ENCODE data around the gene BID.

The BID gene

GRCh38 chr22:17817511-17818065 is 43.3 kb upstream of the BID start:
- H3K27ac ChIP-seq, result no peak overlapping the region
- TF ChIP-seq, protein P1, sequence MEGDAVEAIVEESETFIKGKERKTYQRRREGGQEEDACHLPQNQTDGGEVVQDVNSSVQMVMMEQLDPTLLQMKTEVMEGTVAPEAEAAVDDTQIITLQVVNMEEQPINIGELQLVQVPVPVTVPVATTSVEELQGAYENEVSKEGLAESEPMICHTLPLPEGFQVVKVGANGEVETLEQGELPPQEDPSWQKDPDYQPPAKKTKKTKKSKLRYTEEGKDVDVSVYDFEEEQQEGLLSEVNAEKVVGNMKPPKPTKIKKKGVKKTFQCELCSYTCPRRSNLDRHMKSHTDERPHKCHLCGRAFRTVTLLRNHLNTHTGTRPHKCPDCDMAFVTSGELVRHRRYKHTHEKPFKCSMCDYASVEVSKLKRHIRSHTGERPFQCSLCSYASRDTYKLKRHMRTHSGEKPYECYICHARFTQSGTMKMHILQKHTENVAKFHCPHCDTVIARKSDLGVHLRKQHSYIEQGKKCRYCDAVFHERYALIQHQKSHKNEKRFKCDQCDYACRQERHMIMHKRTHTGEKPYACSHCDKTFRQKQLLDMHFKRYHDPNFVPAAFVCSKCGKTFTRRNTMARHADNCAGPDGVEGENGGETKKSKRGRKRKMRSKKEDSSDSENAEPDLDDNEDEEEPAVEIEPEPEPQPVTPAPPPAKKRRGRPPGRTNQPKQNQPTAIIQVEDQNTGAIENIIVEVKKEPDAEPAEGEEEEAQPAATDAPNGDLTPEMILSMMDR (IDR thresholded peaks at IDR 0.05), result no peak
- TF ChIP-seq ZFX (IDR thresholded peaks at IDR 0.05; ENCODE audit: borderline replicate concordance), result no peak

DNA sequence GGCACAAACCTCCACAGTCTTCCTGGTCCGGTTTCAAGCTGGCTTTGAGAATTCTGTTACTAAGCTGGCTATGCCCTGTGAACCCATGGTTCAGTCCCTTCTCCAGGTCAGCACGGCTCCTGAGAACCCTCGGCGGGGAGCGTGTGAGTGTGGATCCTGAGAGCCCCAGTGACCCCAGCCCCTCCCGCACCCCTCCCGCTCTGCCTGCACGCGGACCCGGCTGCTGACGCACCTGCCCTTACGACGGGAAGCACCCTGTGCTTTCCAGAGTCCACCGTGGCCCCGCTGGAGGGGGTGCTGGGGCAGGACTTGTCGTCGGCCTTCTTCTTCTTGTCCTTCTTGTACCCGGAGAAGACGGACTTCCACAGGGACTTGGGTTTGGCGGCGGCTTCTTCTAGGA is 42.8 kb upstream of the BID start:
- no peak overlapping the region for H3K27ac ChIP-seq
- TF ChIP-seq, protein P1 (IDR thresholded peaks at IDR 0.05), result no peak
- no peak for TF ChIP-seq ZFX (IDR thresholded peaks at IDR 0.05; ENCODE audit: borderline replicate concordance)

DNA sequence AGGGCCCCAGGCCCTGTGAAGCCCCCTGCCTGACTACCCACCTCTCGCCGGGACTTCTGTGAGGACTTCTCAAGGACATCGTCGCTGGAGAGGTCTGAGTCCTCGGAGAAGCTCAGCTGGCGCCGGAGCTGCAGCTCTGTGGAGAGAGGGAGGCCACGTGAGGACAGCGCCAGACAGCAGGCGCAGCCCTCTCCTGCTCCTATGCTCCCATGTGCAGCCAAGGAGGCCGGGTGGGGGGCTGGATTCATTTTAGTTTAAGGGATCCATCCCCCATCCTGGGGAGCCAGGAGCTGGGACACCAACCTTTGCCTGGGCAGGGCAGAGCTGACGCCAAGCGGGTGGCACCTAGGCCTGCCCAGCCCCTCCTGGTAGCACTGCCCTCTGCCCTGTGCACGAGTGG is 42.4 kb upstream of the BID start:
- no peak for TF ChIP-seq ZFX (IDR thresholded peaks at IDR 0.05; ENCODE audit: borderline replicate concordance)
- TF ChIP-seq, protein P1 (IDR thresholded peaks at IDR 0.05), result no peak
- no peak overlapping the region for H3K27ac ChIP-seq

DNA sequence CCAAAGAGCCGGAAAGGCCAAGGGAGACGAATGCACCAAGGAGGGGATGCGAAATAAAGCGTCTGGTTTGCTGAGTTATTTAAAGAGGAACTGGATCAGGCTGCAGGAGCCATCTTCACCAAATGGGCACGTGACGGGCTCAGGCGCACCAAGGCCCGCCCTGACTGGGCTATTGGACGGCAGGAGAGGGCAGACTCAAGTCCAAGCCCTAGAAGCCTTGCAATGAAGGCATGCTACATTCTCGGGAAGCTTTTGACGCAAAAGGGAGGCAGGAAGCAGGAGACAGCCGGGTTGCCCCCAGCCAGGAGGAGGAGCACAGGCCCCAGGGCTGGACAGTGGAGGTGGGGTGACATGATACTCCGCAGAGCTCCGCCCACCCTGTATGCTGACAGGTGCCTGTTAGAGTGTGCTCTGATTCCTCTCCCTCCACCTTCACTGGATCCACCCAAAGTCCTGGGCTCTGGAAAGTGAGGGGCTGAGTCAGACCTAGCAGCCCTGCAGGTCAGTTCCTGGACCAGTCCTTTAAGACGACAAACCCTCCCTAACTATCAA is 41.5 kb upstream of the BID start:
- H3K27ac ChIP-seq, result no peak overlapping the region
- TF ChIP-seq, protein P1 (IDR thresholded peaks at IDR 0.05), result no peak
- no peak for TF ChIP-seq ZFX (IDR thresholded peaks at IDR 0.05; ENCODE audit: borderline replicate concordance)

- no peak overlapping the region for H3K27ac ChIP-seq
- TF ChIP-seq ZFX (IDR thresholded peaks at IDR 0.05; ENCODE audit: borderline replicate concordance), result no peak
- TF ChIP-seq, protein P1 (IDR thresholded peaks at IDR 0.05), result no peak
These were observed 40.6 kb upstream of the BID start for GRCh38 chr22:17814830-17815229.

- no peak overlapping the region for H3K27ac ChIP-seq
- no peak for TF ChIP-seq ZFX (IDR thresholded peaks at IDR 0.05; ENCODE audit: borderline replicate concordance)
- TF ChIP-seq, protein P1 (IDR thresholded peaks at IDR 0.05), result no peak
These were observed 39.8 kb upstream of the BID start for GRCh38 chr22:17814084-17814483.

- no peak overlapping the region for H3K27ac ChIP-seq
- TF ChIP-seq ZFX (IDR thresholded peaks at IDR 0.05; ENCODE audit: borderline replicate concordance), result no peak
- TF ChIP-seq, protein P1 (IDR thresholded peaks at IDR 0.05), result no peak
These were observed 36.9 kb upstream of the BID start for GRCh38 chr22:17811119-17811518.

All from 22Rv1 (cell line).